ENCODE results near the gene ASTN2.

GRCh38 chr9:116464987-116465571 is 949.8 kb downstream of the ASTN2 start:
- TF ChIP-seq CTCF (IDR thresholded peaks at IDR 0.05) (no peak), POLR2A (IDR thresholded peaks at IDR 0.05) (no peak)

Measured in thyroid gland (tissue), 4 donors.